ENCODE results near the gene FIBCD1. TPM values are rescaled to one million over a fixed set of nuclear protein-coding genes. Genes with fewer than 3 reads are reported as not detected.

Gene FIBCD1
- total RNA-seq, 4 donors from 2014 or later, result 4.2 TPM; not detected in 3

DNA sequence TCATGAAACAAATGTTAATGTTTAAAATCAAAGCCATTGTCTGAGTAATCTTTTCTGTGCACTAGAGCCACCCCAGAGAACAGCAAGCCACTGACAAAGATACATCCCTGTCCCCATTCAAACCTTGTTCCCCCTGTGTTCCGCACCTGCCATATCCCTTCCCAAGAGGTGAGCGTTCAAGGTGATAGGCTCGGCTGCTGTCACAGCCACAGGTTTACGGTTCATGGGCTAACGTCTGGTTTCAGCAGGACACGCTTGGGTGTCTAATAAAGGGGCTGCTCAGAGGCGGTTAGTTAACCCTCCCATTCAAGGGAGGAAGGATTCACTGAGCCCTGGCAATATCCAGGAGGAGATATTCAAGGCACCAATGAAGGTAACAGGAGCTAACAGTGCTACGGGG lies 45.5 kb upstream of the FIBCD1 start:
- TF ChIP-seq, protein P1, sequence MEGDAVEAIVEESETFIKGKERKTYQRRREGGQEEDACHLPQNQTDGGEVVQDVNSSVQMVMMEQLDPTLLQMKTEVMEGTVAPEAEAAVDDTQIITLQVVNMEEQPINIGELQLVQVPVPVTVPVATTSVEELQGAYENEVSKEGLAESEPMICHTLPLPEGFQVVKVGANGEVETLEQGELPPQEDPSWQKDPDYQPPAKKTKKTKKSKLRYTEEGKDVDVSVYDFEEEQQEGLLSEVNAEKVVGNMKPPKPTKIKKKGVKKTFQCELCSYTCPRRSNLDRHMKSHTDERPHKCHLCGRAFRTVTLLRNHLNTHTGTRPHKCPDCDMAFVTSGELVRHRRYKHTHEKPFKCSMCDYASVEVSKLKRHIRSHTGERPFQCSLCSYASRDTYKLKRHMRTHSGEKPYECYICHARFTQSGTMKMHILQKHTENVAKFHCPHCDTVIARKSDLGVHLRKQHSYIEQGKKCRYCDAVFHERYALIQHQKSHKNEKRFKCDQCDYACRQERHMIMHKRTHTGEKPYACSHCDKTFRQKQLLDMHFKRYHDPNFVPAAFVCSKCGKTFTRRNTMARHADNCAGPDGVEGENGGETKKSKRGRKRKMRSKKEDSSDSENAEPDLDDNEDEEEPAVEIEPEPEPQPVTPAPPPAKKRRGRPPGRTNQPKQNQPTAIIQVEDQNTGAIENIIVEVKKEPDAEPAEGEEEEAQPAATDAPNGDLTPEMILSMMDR (IDR thresholded peaks at IDR 0.05; ENCODE audit: low read depth), result no peak

DNA sequence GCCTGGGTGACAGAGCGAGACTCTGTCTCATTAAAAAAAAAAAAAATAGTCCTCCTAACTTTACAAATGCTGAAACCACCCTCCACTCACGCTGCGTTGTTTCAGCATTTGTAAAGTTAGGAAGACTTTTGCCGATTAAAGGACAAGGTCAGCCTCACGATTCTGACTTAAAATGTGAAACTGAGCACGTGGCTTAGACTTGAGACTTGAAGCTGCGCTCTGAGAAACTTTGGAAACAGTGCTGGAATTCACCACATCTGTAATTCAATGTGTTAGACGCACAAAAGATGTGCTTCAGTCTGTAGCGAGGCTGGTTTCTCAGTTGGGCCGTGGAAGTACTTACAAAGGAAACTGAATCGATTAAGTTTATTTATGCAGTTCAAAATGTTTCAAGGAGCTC lies 44.9 kb upstream of the FIBCD1 start:
- TF ChIP-seq, protein P1 (IDR thresholded peaks at IDR 0.05; ENCODE audit: low read depth), result no peak

DNA sequence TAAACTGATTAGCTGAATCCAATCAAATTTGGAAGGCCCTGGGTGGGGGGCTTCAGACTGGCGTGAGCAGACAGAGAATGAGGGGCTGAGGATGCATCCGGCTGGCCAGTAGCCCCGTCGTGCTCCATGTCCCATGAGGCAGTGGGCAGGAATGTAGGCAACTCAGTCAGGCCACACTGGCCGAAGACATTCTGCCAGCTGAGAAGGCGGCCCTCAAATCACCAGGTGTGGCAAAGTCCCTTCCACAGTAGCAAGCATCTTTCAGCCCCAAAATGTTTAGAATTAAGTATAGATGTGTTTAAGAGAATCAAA lies 44.3 kb upstream of the FIBCD1 start:
- TF ChIP-seq, protein P1 (IDR thresholded peaks at IDR 0.05; ENCODE audit: low read depth), result no peak

DNA sequence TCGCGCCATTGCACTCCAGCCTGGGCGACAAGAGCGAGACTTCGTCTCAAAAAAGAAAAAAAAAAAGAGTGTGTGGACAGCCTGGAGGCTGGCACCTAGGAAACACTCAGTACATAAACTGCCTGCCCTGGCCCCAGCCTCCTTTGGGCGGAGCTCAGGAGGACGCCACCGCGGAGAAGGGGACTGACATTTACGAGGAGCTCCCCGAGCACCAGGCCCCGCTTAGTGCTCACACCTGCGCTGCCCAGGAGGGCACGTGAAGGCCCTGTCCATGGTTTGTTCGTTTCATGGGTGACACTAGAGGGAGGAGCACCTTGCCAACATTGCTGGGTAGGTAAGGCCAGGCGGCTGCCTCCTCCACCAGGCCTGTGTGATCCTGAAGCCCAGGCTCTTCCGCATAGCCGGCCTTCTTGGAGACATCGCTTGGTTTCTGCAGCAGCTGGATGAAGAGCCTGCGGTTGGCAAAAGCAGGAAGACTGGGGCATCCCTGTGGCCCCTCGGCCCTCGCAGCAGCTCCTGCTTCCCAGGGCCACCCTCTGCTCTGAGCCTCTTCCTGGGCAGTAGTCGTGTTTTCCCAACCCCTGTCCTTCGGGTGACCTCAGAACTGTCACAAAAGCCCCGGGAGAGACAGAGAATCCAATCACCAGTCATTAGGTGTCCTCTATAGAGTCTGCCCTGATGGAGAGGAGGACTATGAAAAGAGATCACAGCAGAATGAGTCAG lies 43.8 kb upstream of the FIBCD1 start:
- TF ChIP-seq, protein P1 (IDR thresholded peaks at IDR 0.05; ENCODE audit: low read depth), result no peak

DNA sequence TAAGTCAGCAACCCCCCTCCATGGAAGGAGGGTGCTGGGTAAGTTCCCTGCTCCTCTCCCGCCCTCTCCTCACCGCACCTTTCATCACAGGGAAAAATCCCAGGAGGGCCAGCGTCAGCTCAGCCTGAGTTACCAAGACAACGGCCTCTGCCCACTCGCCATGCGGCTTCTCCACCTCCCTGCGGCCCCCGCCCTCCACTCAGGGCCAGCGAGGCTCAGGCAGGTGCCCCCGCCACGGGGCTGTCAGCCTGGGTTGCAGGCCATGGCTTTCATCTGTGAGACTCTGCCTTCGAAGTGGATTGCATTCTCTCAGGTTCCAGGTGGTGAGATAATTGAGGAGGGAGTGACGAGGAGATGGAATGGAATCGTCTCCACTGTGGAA lies 42.7 kb upstream of the FIBCD1 start:
- TF ChIP-seq, protein P1 (IDR thresholded peaks at IDR 0.05; ENCODE audit: low read depth), result no peak

DNA sequence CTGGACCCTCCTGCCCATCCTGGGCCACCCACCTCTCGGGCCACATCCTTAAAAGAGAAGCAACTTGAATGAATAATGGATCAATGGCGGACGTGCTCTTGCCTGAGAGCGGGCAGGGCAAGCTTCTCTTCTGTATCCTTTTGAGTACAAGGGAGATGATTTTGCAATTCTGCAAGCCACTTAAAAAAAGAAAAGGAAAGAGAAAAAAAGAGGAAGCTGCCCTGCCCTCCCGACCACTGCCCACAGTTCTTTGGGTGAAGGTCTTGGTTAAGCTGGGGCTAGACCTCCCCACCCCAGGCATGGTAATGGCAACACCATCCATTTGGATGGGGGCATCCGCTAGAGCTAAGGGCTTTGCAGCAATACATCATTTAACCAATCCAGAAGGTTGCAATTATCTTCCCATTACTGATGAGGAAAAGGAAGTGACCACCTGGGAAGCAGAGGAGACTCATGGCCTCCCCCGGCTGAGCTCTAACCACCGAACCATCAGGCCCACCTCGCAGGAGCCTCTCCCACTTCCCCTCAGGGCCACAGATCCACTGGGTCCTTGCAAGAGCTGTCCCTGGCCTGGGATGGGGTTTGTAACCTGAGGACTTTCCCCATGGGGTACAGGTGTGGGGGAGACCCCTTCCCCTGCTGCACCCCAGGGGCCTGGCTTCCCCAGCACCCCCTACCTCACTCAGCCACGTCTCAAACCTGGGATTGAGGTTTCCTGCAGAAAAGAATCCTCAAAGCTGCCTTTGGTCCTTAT lies 42.1 kb upstream of the FIBCD1 start:
- TF ChIP-seq, protein P1 (IDR thresholded peaks at IDR 0.05; ENCODE audit: low read depth), result no peak

DNA sequence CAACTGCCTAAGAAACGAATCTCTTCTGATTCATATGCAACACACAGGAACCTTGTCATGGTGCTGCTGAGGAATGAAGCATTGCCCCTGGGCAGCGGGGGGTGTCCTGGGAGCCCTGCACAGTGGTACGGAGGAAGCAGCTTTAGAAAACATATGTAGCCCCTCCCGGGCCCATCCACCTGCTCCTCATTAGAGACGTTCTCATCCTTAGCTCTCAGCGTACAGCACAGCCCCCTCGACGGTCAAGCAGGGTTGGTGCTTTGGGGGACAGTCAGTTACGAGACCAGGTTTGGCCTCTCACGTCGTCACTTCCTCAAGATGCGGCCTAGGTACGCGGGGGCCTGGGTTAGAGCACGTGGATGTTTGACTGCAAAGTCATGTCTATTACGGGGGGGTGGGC lies 41.5 kb upstream of the FIBCD1 start:
- TF ChIP-seq, protein P1 (IDR thresholded peaks at IDR 0.05; ENCODE audit: low read depth), result no peak
